Choroid plexus epithelial cell (primary cell): Measurements from ENCODE around the gene CCDC142.
A peak's percentile ranks its signal among the peaks of the same experiment; 100 is the strongest.
"Not testable (repeated sequence)": the region's sequence is repeated elsewhere in the genome, so short reads cannot be mapped to it uniquely, and the experiment has no call there.

Experiments
- DNase-seq: peaks from one replicate; pipeline ENCODE4 v3.0.0-alpha.2; 2010; ENCODE audit warnings: low read depth
- H3K4me3 ChIP-seq: 2 replicates; pipeline ENCODE4 v1.5.1; 2011; ENCODE audit warnings: low read depth, mild to moderate bottlenecking, control low read depth, low read length, moderate library complexity
- TF ChIP-seq, protein P1 (sequence below): conservative IDR thresholded peaks from 2 replicates; pipeline ENCODE4 v1.5.1; 2011; ENCODE audit warnings: low read depth, mild to moderate bottlenecking, control low read depth, inconsistent platforms, low read length, moderate library complexity

Gene CCDC142

DNA sequence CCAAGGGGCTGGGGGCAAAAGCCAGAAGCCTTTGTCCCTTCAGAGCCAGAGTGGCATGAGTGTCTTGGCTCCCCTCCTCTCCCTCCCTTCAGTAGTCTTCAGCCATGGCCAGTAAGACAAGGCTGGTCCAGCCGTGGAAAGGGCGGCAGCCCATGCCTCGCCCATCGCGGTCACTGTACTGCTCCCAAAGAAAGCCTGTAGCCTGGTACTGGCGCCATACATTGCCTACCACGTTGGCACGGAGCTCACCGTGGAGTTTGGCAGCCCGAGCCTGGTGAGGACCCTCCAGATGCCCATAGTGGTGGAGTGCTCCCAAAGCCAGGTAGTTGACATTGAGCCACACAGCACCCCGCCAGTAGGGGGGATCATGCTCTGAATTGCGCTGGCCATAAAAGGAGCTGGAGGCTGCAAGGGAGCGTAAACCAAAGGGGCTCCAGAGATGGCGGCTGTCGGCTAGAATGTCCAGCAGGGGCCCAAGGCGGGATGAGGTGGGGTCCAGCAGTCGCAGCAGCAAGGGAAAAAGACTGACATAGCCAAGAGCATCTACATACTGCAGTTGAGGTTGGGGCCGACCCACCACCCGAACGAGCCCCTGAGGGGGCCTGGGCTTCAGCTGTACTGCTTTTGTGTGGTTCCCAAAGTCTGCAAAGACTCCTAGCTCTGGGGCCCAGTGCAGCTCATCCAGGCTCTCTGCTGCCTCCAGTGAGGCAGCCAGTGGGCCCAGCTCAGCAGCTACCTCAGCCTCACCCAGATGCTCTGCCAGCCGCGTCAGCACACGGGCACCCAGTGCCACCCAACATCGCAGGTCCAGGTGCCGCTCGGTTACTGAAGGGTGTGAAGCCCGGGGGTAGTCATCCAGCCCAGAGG, 21.4 kb downstream of the CCDC142 start:
- TF ChIP-seq, protein P1, sequence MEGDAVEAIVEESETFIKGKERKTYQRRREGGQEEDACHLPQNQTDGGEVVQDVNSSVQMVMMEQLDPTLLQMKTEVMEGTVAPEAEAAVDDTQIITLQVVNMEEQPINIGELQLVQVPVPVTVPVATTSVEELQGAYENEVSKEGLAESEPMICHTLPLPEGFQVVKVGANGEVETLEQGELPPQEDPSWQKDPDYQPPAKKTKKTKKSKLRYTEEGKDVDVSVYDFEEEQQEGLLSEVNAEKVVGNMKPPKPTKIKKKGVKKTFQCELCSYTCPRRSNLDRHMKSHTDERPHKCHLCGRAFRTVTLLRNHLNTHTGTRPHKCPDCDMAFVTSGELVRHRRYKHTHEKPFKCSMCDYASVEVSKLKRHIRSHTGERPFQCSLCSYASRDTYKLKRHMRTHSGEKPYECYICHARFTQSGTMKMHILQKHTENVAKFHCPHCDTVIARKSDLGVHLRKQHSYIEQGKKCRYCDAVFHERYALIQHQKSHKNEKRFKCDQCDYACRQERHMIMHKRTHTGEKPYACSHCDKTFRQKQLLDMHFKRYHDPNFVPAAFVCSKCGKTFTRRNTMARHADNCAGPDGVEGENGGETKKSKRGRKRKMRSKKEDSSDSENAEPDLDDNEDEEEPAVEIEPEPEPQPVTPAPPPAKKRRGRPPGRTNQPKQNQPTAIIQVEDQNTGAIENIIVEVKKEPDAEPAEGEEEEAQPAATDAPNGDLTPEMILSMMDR: peak; percentile 43
- no peak for DNase-seq
- no peak overlapping the region for H3K4me3 ChIP-seq

DNA sequence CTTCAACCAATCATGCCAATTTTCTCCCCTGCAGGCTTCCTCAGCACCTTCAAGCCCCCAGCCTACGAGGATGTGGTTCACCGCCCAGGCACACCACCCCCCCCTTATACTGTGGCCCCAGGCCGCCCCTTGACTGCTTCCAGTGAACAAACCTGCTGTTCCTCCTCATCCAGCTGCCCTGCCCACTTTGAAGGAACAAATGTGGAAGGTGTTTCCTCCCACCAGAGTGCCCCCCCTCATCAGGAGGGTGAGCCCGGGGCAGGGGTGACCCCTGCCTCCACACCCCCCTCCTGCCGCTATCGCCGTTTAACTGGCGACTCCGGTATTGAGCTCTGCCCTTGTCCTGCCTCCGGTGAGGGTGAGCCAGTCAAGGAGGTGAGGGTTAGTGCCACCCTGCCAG, 22.6 kb downstream of the CCDC142 start:
- DNase-seq: not testable (repeated sequence)

DNA sequence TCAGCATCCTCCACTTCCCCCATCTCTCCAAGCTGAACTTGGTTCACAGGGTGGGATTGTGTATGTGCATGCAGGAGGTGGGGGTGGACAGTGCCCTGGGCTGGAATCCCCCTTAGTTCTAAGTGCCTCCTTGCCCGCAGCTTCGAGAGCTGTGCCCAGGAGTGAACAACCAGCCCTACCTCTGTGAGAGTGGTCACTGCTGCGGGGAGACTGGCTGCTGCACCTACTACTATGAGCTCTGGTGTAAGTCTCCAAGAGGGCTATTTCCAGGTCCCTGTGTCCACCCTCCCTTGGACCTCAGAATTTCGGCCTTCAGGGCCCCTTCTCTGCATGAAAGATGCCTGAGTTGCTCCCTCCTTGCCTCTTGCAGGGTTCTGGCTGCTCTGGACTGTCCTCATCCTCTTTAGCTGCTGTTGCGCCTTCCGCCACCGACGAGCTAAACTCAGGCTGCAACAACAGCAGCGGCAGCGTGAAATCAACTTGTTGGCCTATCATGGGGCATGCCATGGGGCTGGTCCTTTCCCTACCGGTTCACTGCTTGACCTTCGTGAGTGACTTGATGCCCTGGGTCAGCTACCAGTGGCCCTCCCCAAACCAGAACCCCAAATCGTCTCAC, 23.2 kb downstream of the CCDC142 start:
- peak overlapping the region; percentile 82 for H3K4me3 ChIP-seq
- DNase-seq: not testable (repeated sequence)

More for the DNA sequence above, 22.6 kb downstream of the CCDC142 start:
- not testable (repeated sequence) for H3K4me3 ChIP-seq

DNA sequence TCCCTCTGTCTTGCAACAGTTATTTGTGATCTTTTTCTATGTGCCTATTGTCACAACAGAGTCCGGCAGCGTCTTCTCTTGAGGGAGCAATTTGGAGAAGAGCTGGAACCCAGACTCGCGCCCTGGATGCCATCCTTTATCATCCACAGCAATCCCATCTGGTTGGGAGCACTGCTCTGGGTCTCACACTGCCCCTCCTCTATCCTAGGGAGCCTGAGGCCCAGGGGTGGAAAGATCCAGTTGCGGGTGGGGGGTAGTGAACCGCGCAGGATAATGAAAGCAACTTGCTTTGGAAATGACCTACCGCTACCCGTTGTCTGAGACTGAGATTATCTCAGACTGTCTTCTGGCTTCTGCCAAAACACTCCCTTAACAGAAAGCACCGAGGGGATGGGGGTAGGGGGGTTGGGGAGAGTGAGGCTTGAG, 23.8 kb downstream of the CCDC142 start:
- DNase-seq: no peak
- TF ChIP-seq, protein P1: no peak
- peak overlapping the region; percentile 82 for H3K4me3 ChIP-seq

DNA sequence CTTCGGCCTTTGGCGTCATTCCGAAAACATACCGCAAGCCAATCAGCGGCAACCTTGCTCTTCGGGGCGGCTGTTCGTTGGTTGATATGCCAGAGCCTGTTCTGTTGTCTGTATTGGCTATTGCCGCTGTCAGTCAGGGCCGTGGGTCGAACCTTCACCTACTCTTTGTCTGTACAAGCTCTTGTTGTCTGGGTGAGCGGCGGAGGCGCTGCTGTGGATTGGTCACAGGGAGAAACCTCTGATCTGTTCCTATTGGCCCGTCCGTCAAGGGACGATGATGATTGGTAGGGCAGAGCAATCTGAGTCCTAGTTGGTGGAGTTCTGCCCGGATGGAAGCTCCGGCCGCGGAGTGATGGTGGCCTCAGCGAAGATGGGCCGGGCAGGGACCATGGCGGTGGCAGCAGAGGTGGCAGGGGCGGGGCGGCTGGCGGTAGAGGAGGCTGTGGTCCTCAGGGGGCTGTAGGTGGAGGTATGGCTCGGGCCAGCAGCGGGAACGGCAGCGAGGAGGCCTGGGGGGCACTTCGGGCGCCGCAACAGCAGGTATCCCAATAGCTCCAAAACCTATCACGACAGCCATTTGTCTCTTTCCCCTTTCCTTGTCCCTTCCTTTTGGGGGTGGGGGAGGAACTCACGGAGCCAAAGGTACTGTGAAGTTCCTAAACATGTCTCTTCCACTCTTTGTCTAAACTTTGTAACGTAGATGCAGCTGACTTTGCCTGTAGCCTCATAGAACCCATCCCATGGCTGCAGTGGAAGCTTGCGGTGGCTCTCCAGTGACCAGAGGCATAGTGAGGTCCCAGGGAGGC, 24.5 kb downstream of the CCDC142 start, which contains the start of gene WBP1:
Gene WBP1 (plus strand): TSS at position 307 of the 806 bp plus-strand sequence. CDS start 165 bp downstream, at position 472.
- TF ChIP-seq, protein P1: no peak
- DNase-seq: peak; percentile 100
- H3K4me3 ChIP-seq: peak within 1 kb of the TSS; percentile 82

DNA sequence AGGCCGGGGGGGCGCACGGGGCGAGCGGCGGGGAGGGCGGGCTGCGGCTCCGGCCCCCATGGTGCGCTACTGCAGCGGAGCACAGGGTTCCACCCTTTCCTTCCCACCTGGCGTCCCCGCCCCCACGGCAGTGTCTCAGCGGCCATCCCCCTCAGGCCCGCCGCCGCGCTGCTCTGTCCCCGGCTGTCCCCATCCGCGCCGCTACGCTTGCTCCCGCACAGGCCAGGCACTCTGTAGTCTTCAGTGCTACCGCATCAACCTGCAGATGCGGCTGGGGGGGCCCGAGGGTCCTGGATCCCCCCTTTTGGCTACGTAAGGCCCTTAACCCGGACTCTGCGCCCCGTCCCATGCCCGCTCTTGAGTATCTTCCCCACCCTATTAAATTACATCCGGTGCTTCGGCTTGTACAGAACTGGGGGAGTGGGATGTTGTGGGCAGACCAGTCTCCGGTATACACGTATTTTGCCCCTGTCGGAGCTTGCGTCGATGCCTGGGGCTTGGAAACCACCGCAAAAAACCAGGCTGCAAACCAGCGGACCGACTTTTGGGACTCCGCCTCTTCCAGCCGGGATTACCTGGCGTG, 25.2 kb downstream of the CCDC142 start:
- no peak for DNase-seq
- TF ChIP-seq, protein P1: no peak
- peak overlapping the region; percentile 74 for H3K4me3 ChIP-seq

DNA sequence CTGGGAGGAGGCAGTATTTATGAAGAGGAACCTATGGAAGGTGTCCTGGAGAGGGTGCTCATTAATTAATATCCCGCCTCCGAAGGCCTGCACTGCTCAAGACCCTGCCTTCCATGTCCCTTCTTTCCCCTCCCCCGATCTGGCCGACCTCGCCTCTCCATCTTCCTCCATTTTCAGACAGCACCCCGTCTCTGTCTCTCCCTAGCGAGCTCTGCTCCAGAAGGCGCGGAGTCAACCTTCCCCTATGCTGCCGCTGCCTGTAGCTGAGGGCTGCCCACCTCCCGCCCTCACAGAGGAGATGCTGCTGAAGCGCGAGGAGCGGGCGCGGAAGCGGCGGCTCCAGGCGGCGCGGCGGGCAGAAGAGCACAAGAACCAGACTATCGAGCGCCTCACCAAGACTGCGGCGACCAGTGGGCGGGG, 25.7 kb downstream of the CCDC142 start:
- DNase-seq: peak; percentile 58
- TF ChIP-seq, protein P1: no peak
- peak overlapping the region; percentile 74 for H3K4me3 ChIP-seq
